Transverse colon (tissue), 4 donors: ENCODE measurements around the gene FOSL2. TPM values are rescaled to one million over a fixed set of nuclear protein-coding genes. Genes with fewer than 3 reads are reported as not detected.

Source experiments
- DNase-seq: peaks from one replicate; pipeline ENCODE4 v3.0.0-alpha.2; 2019
- H3K27ac ChIP-seq, 4 donors: fragments of 200-600 bp; sonication (generic); 2 replicates each; pipeline ENCODE4 v1.5.1; 2016 to 2018; ENCODE audit warnings: inconsistent platforms in 4 of 4
- H3K27me3 ChIP-seq: fragments of 200-600 bp; sonication (generic); 2 replicates; pipeline ENCODE4 v1.5.1; 2017; ENCODE audit warnings: inconsistent platforms
- H3K36me3 ChIP-seq, 4 donors: fragments of 200-600 bp; sonication (generic); 2 replicates each; pipeline ENCODE4 v1.5.1; 2017 to 2019; ENCODE audit warnings: inconsistent platforms in 4 of 4
- H3K4me1 ChIP-seq, 4 donors: fragments of 200-600 bp; sonication (generic); 2 replicates each; pipeline ENCODE4 v1.5.1; 2017 to 2020; ENCODE audit warnings: inconsistent platforms in 4 of 4
- H3K4me3 ChIP-seq, 4 donors: fragments of 200-600 bp; sonication (generic); 1 replicate in 1 of 4; 2 replicates in 3 of 4; pipeline versions ENCODE4 v1.5.1 to v1.6.1; 2017 to 2019; ENCODE audit warnings: inconsistent platforms in 4 of 4
- H3K9me3 ChIP-seq, 2 donors: fragments of 200-600 bp; sonication (generic); 2 replicates each; pipeline ENCODE4 v1.5.1; 2017 to 2019; ENCODE audit warnings: inconsistent platforms in 2 of 2
- EP300 ChIP-seq: sonication (generic); formaldehyde crosslinking; IDR thresholded peaks from one replicate; pipeline ENCODE4 v1.6.1; 2017; ENCODE audit warnings: antibody characterized with exemption, low read depth
- POLR2A ChIP-seq: fragments of 450-650 bp; IDR thresholded peaks from one replicate; pipeline ENCODE4 v1.6.1; 2016; ENCODE audit warnings: antibody characterized with exemption, mild to moderate bottlenecking, moderate library complexity
- POLR2AphosphoS5 ChIP-seq, 3 donors: sonication (generic); formaldehyde crosslinking; IDR thresholded peaks; one replicate each; pipeline ENCODE4 v1.6.1; 2016; ENCODE audit warnings: antibody characterized with exemption in 3 of 3
- WGBS, 2 donors: methylation state at CpG; one replicate each; pipeline ENCODE4 v1.1.5; 2018; ENCODE audit warnings: low coverage in 1 of 2; 5-methylcytosine and 5-hydroxymethylcytosine counted together
- in situ Hi-C, 4 donors: fragments of 200-750 bp; cut with MboI; loops; one replicate each; pipeline versions ENCODE4 v1.15.0 to v1.15.1; 2017; ENCODE audit warnings: low sequenced_read_pairs in 3 of 4, low pct_ligation_motif_present in 1 of 4, low pct_unique_long_range_greater_than_20kb in 1 of 4
- intact Hi-C: fragments of 100-400 bp; cut with DNase I; formaldehyde crosslinking; loops from one replicate; pipeline ENCODE4 v1.15.1; 2023; ENCODE audit warnings: low total_unique reads
- total RNA-seq, 4 donors: library from RNA; depleted of rRNA; stranded (reverse); fragments of >200 nt; gene quantifications; one replicate each; pipeline ENCODE4 v1.1.0, GENCODE V29; 2016
- TF ChIP-seq, protein P1 (sequence below), 5 experiments: fragments of 200-600 bp in 3 of 5; fragments of 450-650 bp in 2 of 5; sonication (generic) in 3 of 5; IDR thresholded peaks; 1 replicate in 2 of 5; 2 replicates in 3 of 5; pipeline ENCODE4 v1.5.1; 2016 to 2017; ENCODE audit warnings: antibody characterized with exemption in 5 of 5, inconsistent platforms in 3 of 5, mild to moderate bottlenecking in 2 of 5, moderate library complexity in 1 of 5

FOSL2 gene
- total RNA-seq, 4 donors from 2014 or later, result 135 to 358 (median 233) TPM

DNA sequence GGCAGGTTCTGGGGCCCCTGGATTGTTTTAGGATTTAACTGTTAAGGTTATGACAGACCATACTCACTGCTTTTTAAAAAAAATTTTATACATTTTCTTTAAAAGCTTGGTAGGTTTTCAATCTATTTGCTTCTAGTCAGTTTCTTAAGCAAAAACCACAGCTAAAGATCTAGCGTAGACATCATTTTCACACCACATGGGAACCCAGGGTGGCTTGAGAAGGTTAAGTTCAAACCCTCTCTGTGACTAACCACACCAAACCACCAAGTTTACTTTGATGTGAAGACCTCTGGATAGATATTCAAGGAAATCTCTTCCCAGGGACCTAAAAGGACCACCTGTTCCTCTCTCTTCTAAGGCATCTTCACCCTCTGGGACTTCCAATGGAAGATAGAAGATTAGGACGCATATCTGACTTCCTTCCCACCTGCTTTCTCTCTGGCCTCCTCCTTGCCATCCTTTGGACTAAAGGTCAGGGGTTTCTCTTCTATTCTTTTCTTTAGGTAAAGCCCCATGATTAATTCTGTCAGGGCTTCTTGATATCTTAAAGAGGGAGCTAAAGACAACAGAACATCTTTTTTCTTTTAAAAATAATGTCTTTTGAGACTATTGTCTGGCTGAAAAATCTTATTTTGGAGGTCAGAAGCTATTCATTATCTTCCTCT is 32.3 kb downstream of the FOSL2 start:
- no peaks in the 10 kb centered on the region for H3K36me3 ChIP-seq
- no peaks in the 10 kb centered on the region for H3K9me3 ChIP-seq
- H3K4me3 ChIP-seq, result no peak overlapping the region
- no peak for DNase-seq
- intact Hi-C loops, result no loop called here
- peaks cover 0 to 14% (median 3%) of the 10 kb centered on the region in 4 donors for H3K4me1 ChIP-seq
- in situ Hi-C loops, result loop anchor here in 3 of 4 donors (25.0 kb wide), 2 partner anchors 663 to 688 kb away; partner anchors contain the start of gene MRPL33 (in 2 of the 3)
- no peaks in the 10 kb centered on the region for H3K27me3 ChIP-seq
- 77 to 85% methylated on average over 2 of the region's 2 CpGs for WGBS, 2 donors
- TF ChIP-seq, protein P1, sequence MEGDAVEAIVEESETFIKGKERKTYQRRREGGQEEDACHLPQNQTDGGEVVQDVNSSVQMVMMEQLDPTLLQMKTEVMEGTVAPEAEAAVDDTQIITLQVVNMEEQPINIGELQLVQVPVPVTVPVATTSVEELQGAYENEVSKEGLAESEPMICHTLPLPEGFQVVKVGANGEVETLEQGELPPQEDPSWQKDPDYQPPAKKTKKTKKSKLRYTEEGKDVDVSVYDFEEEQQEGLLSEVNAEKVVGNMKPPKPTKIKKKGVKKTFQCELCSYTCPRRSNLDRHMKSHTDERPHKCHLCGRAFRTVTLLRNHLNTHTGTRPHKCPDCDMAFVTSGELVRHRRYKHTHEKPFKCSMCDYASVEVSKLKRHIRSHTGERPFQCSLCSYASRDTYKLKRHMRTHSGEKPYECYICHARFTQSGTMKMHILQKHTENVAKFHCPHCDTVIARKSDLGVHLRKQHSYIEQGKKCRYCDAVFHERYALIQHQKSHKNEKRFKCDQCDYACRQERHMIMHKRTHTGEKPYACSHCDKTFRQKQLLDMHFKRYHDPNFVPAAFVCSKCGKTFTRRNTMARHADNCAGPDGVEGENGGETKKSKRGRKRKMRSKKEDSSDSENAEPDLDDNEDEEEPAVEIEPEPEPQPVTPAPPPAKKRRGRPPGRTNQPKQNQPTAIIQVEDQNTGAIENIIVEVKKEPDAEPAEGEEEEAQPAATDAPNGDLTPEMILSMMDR (IDR thresholded peaks at IDR 0.05), result no peak
- TF ChIP-seq POLR2AphosphoS5 (IDR thresholded peaks at IDR 0.05), result no peak
- no peak for TF ChIP-seq POLR2A
- TF ChIP-seq EP300, result no peak
- peak overlapping the region in 2 of 4 donors; percentile 32 to 69 for H3K27ac ChIP-seq

DNA sequence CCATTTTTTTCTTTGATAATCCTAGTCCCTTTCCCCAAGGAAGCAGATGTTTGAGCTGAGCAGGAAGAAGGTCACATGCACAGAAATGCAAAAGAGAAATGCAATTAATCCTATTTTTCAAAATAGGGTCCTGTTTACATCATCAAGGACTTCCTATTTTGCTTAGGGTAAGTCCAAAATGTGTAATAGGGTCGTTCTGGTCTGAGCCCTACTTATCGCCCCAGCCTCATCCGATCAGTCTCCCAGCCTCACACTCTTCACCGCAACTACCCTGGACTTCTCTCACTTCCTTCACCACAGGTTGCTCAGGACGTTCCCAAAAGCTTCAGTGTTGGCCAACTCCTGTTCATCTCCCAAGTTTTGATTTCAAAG is 32.8 kb downstream of the FOSL2 start:
- TF ChIP-seq POLR2A (no peak), POLR2AphosphoS5 (IDR thresholded peaks at IDR 0.05) (no peak), EP300 (no peak)
- TF ChIP-seq, protein P1 (IDR thresholded peaks at IDR 0.05), result no peak
- 78 to 80% methylated on average over 5 of the region's 5 CpGs for WGBS, 2 donors
- Histone ChIP-seq H3K4me3 (no peak overlapping the region), H3K36me3 (no peaks in the 10 kb centered on the region), H3K4me1 (peaks cover 0 to 12% (median 3%) of the 10 kb centered on the region in 4 donors), H3K27ac (peak overlapping the region in 1 of 4 donors; percentile 69), H3K27me3 (no peaks in the 10 kb centered on the region), H3K9me3 (no peaks in the 10 kb centered on the region)
- DNase-seq, result no peak
- in situ Hi-C loops (loop anchor here in 1 of 4 donors (25.0 kb wide), 1 partner anchor 688 kb away; no protein-coding TSS in a partner anchor), intact Hi-C loops (no loop called here)

DNA sequence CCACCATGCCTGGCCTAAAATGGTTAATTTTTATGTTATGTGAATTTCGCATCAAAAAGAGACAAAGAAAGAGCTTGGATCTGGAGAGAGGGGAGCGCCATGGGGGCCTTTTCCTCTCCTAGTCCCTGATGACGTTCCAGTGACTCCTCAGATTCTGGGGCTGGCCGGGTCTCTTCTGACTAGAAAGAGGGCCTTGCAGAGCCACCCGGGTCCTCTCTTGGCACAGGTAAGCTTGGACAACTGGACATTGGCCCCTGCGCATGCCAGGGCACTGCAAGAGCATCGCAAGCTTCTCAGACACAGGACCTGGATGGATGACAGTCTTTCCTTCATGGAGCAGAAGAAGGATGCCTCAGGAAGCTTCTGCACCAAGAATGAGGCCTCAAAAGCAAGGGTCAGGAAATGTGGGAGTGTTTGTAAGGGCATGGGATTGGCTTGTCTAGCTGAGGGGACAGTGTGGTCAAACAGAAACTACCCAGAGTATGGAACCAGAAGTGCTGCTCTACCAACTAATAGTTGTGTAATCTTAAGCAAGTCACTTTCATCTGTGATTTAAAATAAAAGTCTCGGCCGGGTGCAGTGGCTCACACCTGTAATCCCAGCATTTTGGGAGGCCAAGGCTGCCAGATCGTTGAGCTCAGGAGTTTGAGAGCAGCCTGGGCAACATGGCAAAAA is 35.2 kb downstream of the FOSL2 start:
- H3K4me1 ChIP-seq, result peaks cover 0 to 11% (median 3%) of the 10 kb centered on the region in 4 donors
- no peaks in the 10 kb centered on the region for H3K36me3 ChIP-seq
- intact Hi-C loops (no loop called here), in situ Hi-C loops (loop anchor here in 1 of 4 donors (25.0 kb wide), 1 partner anchor 691 kb away; no protein-coding TSS in a partner anchor)
- no peaks in the 10 kb centered on the region for H3K27me3 ChIP-seq
- TF ChIP-seq EP300, result no peak
- no peak for TF ChIP-seq POLR2A
- TF ChIP-seq POLR2AphosphoS5 (IDR thresholded peaks at IDR 0.05), result no peak
- TF ChIP-seq, protein P1 (IDR thresholded peaks at IDR 0.05), result no peak
- H3K27ac ChIP-seq, result no peak overlapping the region
- H3K9me3 ChIP-seq, result peaks cover 0 to under 1% of the 10 kb centered on the region in 2 donors
- no peak for DNase-seq
- no peak overlapping the region for H3K4me3 ChIP-seq
- WGBS, 2 donors, result 85 to 86% methylated on average over 3 to 9 of the region's 10 CpGs

DNA sequence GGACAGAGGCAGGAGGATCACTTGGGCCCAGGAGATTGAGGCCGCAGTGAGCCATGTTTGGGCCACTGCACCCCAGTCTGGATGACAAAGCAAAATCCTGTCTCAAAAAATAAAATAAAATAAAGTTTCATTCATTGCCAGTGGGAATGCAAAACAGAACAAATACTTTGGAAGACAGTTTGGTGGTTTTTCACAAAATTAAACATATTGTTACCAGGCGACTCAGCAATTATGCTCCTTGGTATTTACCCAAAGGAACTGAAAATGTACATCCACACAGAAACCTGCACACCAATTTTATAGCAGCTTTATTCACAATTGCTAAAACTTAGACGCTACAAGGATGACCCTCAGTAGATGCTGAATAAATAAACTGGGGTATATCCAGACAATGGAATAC is 35.8 kb downstream of the FOSL2 start:
- 75 to 87% methylated on average over 1 to 3 of the region's 3 CpGs for WGBS, 2 donors
- TF ChIP-seq, protein P1 (IDR thresholded peaks at IDR 0.05), result no peak
- no peak for TF ChIP-seq POLR2A
- no peak for TF ChIP-seq POLR2AphosphoS5 (IDR thresholded peaks at IDR 0.05)
- TF ChIP-seq EP300, result no peak
- Histone ChIP-seq H3K27me3 (no peaks in the 10 kb centered on the region), H3K4me3 (no peak overlapping the region), H3K36me3 (no peaks in the 10 kb centered on the region), H3K27ac (no peak overlapping the region), H3K9me3 (peaks cover 0 to 4% of the 10 kb centered on the region in 2 donors), H3K4me1 (peaks cover 0 to 6% (median 1%) of the 10 kb centered on the region in 4 donors)
- intact Hi-C loops, result no loop called here
- DNase-seq, result no peak
- in situ Hi-C loops, result loop anchor here in 1 of 4 donors (25.0 kb wide), 1 partner anchor 691 kb away; no protein-coding TSS in a partner anchor
